Left cardiac atrium (tissue), 4 donors: ENCODE data around the gene LRRC23. TPM values are rescaled to one million over a fixed set of nuclear protein-coding genes. Genes with fewer than 3 reads are reported as not detected.

Source experiments
- ATAC-seq, 2 donors: fragments of 200-7000 bp; cut with Tn5 transposase; one replicate each; pipeline ENCODE4 v1.9.1; 2020; ENCODE audit warnings: mild to moderate bottlenecking in 2 of 2, moderate library complexity in 2 of 2
- DNase-seq: peaks from one replicate; pipeline ENCODE4 v3.0.0-alpha.2; 2020
- intact Hi-C, 2 donors: fragments of 100-400 bp; cut with DNase I; formaldehyde crosslinking; loops; one replicate each; pipeline versions ENCODE4 v1.14.1 to v1.15.1; 2022 to 2023
- total RNA-seq, 2 donors: library from RNA; stranded (reverse); fragmentation: NEBNext Ultra II Directional; extraction: Animal tissue kit (Norgen Biotek cat#: 25700); gene quantifications; one replicate each; pipeline ENCODE4 v1.2.1, GENCODE V29; 2021
- donor health status: DM: no; HTN: yes; CAD: no.
- donor health status: DM: no; HTN: yes; CAD: no; lungs with severe emphysema.
- donor health status: DM: yes; HTN: yes; CAD: no.
- donor health status: Dilated cardiomyopathy.

The LRRC23 gene
- total RNA-seq, 2 donors from 2014 or later: 8.1 to 10.5 TPM

- intact Hi-C loops: no loop called here
- ATAC-seq (peak; percentile 2 to 4), DNase-seq (no peak)
Observed at GRCh38 chr12:6936636-6937480, 32.2 kb downstream of the LRRC23 start.

GRCh38 chr12:6937481-6938352 is 33.1 kb downstream of the LRRC23 start:
- intact Hi-C loops: no loop called here
- ATAC-seq: peak; percentile 89 to 94
- DNase-seq: peak; percentile 94

- ATAC-seq (peak in 1 of 2 donors; percentile 1), DNase-seq (peak; percentile 44)
- intact Hi-C loops: no loop called here
Observed at GRCh38 chr12:6938353-6939190, 34.0 kb downstream of the LRRC23 start.

GRCh38 chr12:6939191-6939540 is 34.5 kb downstream of the LRRC23 start:
- intact Hi-C loops: no loop called here
- ATAC-seq: no peak

GRCh38 chr12:6941267-6941666 is 36.6 kb downstream of the LRRC23 start:
- intact Hi-C loops: no loop called here
- ATAC-seq (no peak), DNase-seq (no peak)

More at GRCh38 chr12:6939191-6939540, 34.5 kb downstream of the LRRC23 start:
- DNase-seq: no peak

- no peak for ATAC-seq
- intact Hi-C loops: no loop called here
- DNase-seq: peak; percentile 29
Observed at GRCh38 chr12:6941782-6942181, 37.2 kb downstream of the LRRC23 start.

- DNase-seq: peak; percentile 33
- intact Hi-C loops: no loop called here
- no peak for ATAC-seq
Observed at GRCh38 chr12:6942331-6942665, 37.7 kb downstream of the LRRC23 start.

- intact Hi-C loops: no loop called here
- ATAC-seq: peak; percentile 57 to 64
- peak; percentile 83 for DNase-seq
Observed at GRCh38 chr12:6943389-6943721, 38.7 kb downstream of the LRRC23 start.

- DNase-seq (peak; percentile 83), ATAC-seq (peak; percentile 66 to 67)
- intact Hi-C loops: loop anchor here in 1 of 2 donors (2.0 kb wide), 2 partner anchors 17 to 165 kb away; partner anchors contain the start of gene C1RL
Observed at GRCh38 chr12:6943722-6944380, 39.2 kb downstream of the LRRC23 start, which contains the start of the genes C12orf57 and RNU7-1. C12orf57 (plus strand) TSS chr12:6944022; CDS start chr12:6944122, 100 bp downstream. RNU7-1 (plus strand) TSS chr12:6943816.

GRCh38 chr12:6944381-6945186 is 40.0 kb downstream of the LRRC23 start:
- intact Hi-C loops: loop anchor here in 1 of 2 donors (2.0 kb wide), 2 partner anchors 16 to 164 kb away; partner anchors contain the start of gene C1RL

GRCh38 chr12:6945613-6946012 is 41.0 kb downstream of the LRRC23 start:
- intact Hi-C loops: loop anchor here in 1 of 2 donors (2.0 kb wide), 2 partner anchors 15 to 163 kb away; partner anchors contain the start of gene C1RL
- DNase-seq (no peak), ATAC-seq (no peak)

More at GRCh38 chr12:6944381-6945186, 40.0 kb downstream of the LRRC23 start:
- peak; percentile 75 to 80 for ATAC-seq
- peak; percentile 94 for DNase-seq

- ATAC-seq: peak in 1 of 2 donors; percentile 44
- DNase-seq: peak; percentile 62
- intact Hi-C loops: no loop called here
Observed at GRCh38 chr12:6946033-6946919, 41.7 kb downstream of the LRRC23 start.

- DNase-seq: no peak
- no peak for ATAC-seq
- intact Hi-C loops: no loop called here
Observed at GRCh38 chr12:6946920-6947374, 42.3 kb downstream of the LRRC23 start.

- DNase-seq: no peak
- intact Hi-C loops: no loop called here
- ATAC-seq: no peak
Observed at GRCh38 chr12:6947615-6948014, 43.0 kb downstream of the LRRC23 start.

- intact Hi-C loops: no loop called here
- ATAC-seq (no peak), DNase-seq (no peak)
Observed at GRCh38 chr12:6948873-6949594, 44.4 kb downstream of the LRRC23 start.

- intact Hi-C loops: no loop called here
- DNase-seq: no peak
- ATAC-seq: no peak
Observed at GRCh38 chr12:6950401-6950801, 45.8 kb downstream of the LRRC23 start.
